Measurements from ENCODE around the gene CDC26.
"Not testable (repeated sequence)": the region's sequence is repeated elsewhere in the genome, so short reads cannot be mapped to it uniquely, and the experiment has no call there.

CDC26 gene

GRCh38 chr9:113237026-113237425, 38.3 kb downstream of the CDC26 start:
- DNase-seq, result no peak

GRCh38 chr9:113235701-113236255, 39.6 kb downstream of the CDC26 start:
- DNase-seq, result not testable (repeated sequence)

- DNase-seq, result no peak
Observed at GRCh38 chr9:113231701-113232100, 43.7 kb downstream of the CDC26 start.

GRCh38 chr9:113228130-113228665, 47.2 kb downstream of the CDC26 start:
- no peak for DNase-seq

GRCh38 chr9:113227436-113227835, 47.9 kb downstream of the CDC26 start:
- no peak for DNase-seq

GRCh38 chr9:113223963-113224362, 51.4 kb downstream of the CDC26 start:
- no peak for DNase-seq

- no peak for DNase-seq
Observed at GRCh38 chr9:113222482-113222841, 52.9 kb downstream of the CDC26 start.

GRCh38 chr9:113221800-113222481, 53.4 kb downstream of the CDC26 start:
- no peak for DNase-seq

GRCh38 chr9:113221003-113221799, 54.2 kb downstream of the CDC26 start, which contains the start of the genes FKBP15 and SLC31A1:
Gene FKBP15 (minus strand): TSS chr9:113221277. CDS start chr9:113221243, 34 bp downstream.
Gene SLC31A1 (plus strand): TSS chr9:113221544. CDS start chr9:113256149, 34,605 bp downstream.
- DNase-seq, result peak; percentile 83

GRCh38 chr9:113220467-113221002, 54.8 kb downstream of the CDC26 start:
- DNase-seq, result no peak

- no peak for DNase-seq
Observed at GRCh38 chr9:113219969-113220368, 55.4 kb downstream of the CDC26 start.

GRCh38 chr9:113219186-113219936, 56.0 kb downstream of the CDC26 start:
- no peak for DNase-seq
